T47D (cell line): Measurements from ENCODE around the gene RTP5.
"Not testable (repeated sequence)": the region's sequence is repeated elsewhere in the genome, so short reads cannot be mapped to it uniquely, and the experiment has no call there.

Experiments used
- DNase-seq, 2 experiments: peaks; one replicate each; pipeline versions ENCODE4 v3.0.0 to v3.0.0-alpha.2; 2011 to 2012; ENCODE audit warnings: low read depth in 1 of 2, low spot score in 1 of 2
- JUND ChIP-seq: IDR thresholded peaks from 2 replicates; pipeline ENCODE4 v1.6.1; 2012; ENCODE audit warnings: low read depth
- in situ Hi-C: cut with HindIII; loops from 2 replicates; pipeline ENCODE4 v1.10.0; 2016; ENCODE audit warnings: low sequenced_read_pairs, low pct_unique_long_range_greater_than_20kb

The RTP5 gene

DNA sequence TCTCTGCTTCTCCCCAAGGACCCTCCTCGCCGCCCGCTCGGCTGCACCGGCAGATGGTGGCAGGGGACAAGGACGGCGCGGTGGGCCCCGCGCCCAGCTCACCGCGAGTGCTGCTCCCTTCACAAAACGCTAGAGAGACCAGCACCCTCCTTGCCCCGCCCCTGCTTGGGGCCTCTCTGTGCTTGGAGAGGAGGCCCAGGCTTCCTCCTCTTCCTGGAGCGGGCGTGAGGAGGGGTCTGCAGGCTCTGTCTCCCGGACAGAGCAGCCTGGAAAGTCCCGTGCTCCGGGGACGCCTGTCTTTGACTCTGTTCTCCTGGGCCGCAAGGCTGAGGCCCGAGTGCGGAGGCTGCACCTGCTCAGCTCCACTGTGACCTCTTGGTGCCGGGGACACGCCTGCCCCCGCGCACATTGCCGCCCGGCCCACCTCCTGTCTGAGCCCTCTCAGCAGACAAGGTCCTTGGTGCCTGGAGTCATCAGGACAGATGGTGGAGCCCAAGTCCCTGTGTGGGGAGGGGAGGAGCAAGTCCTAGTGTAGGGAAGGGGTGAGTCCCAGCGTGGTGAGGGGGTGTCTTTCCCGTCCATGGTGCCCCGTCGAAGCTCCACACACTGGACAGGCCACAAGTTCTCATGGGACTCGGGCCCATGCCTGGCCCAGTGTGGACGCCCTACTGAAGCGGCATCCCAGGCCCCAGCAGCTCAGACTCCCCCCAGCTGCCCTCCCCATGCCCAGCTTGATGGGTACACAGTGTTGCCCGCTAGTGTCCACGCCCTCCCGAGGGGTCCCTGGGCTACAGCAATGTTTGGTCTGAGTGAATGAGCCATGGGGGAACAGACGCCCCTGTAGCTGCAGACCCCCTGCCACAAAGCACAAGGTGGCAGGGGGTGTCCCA, 33.8 kb downstream of the RTP5 start:
- TF ChIP-seq JUND = no peak
- DNase-seq = no peak
- in situ Hi-C loops = no loop called here

- in situ Hi-C loops = no loop called here
- no peak for DNase-seq
- no peak for TF ChIP-seq JUND
These were observed 34.6 kb downstream of the RTP5 start for GRCh38 chr2:241904011-241904718.

DNA sequence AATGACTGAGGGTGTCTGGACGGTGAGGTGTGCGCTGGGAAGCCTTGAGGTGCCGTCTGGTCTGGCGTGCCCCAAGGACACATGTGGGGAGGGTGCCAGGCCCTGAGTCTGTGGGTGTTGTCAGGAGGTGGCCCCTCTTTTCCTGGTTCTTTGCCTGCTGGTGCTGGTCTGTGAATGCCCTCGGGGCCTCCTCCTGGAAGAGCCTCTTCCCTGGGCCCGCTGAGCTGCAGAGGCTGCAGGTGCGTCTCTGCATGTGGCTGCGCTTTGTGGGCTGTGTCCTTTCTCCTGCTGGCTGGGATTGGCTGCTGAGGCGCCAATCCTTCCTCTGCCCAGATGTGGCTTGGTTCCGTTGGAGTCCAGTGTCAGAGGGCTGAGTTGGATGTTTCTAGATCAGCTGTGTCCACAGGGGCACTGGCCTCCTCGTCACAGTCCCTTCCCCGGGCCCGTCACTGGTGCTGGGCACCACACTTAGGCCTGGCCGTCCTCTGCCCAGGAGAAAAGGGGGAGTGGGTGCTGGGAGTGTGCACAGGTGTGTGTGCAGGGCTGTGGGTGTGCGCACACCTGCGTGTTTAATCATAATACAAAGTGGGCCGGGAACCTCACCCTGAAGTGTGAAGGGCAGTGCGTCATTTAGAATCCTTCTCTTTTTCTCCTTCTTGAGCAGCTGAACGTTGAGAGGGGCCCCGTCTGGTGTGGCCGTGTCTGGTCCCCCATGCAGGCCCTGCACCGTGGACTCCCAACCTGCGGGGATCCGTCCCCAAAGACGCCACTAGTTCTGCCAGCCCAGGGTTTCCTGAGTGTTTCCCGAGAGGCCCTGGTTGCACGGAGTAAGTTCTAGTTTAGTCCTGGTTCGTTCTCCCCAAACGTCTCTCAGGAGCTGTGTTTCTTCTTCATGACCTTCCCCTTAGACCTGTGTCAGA, 35.5 kb downstream of the RTP5 start:
- peak in 1 of 2 experiments; percentile 0 for DNase-seq
- TF ChIP-seq JUND = no peak
- in situ Hi-C loops = no loop called here

GRCh38 chr2:241905716-241906377, 36.3 kb downstream of the RTP5 start:
- DNase-seq = peak in 1 of 2 experiments; percentile 0
- TF ChIP-seq JUND = no peak
- in situ Hi-C loops = no loop called here

DNA sequence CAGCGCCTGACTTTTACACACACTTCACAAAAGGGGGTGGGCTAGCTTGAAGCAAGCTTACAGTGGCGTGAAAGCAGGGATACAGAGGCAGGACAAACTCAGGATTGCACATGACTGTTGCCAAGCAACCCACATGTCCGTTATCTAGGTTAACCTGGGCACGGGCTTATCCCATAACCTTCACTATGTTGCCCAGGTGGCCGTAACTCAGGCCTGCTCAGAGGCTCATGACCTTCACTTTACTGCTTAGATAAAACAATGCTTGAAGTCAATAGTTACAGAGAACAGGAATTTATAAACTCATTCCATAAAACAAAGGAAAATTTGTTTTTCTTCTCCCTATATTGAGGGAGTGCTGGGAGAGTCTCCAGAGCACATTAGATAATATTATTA, 36.8 kb downstream of the RTP5 start:
- DNase-seq, in situ Hi-C loops: not testable (repeated sequence)

GRCh38 chr2:241906826-241907570, 37.5 kb downstream of the RTP5 start:
- in situ Hi-C loops = no loop called here
- TF ChIP-seq JUND = no peak
- DNase-seq = peak in 1 of 2 experiments; percentile 1

- DNase-seq, in situ Hi-C loops: not testable (repeated sequence)
These were observed 38.3 kb downstream of the RTP5 start for GRCh38 chr2:241907831-241908230.

DNA sequence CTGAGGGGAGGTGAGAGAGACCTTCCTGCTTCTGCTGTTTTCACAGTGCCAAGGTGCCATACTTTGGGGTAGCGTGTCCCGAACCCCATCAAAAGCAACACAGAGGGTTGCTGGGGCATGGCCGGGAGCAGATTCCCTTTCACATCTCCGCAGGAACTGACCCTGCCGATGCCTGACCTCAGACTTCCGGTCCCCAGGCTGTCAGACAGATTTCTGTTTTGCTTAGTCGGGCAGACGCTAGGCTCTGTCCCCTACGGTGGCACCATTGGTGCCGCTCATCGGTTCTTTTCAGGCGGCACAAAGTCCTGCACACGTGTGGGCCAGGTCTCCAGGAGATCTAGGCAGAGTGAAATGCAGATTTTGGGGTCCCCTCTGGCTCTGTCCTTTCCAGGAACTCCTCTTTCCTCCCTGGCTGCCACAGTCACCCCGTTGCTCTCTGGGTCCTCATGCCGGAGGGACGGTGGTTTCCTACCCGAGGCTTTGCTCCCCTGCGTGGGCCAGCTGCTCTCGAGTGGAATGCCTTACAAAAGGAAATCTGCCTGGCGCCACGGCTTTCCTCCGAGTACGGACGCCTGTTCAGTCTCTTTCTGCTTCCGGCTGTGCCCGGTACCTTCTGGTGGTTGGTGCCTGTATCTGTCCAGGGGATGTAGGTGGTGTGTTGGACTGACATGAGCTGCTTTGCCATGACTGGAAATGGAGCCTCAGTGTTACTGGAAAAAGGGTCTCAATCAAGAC, 39.3 kb downstream of the RTP5 start:
- no peak for DNase-seq
- in situ Hi-C loops = no loop called here
- no peak for TF ChIP-seq JUND

DNA sequence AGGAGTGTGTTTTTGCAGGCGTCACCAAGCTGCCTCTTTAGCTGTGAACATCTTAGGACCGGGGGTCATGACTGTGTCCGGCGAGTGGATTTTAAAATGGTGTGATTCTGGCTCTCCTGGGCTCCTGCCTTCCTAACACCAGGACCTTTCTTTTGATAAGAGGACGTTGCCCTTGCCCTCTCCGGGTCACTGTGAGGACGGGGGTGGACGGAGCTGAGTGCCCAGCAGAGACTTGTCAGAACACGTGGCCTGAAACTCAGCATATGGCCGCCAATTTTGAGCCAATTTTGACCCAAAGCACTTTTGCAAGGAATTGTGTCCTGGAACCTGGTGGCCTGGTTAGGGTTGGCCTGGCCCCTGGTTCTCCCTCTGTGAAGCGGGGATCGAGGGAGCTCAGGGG, 40.2 kb downstream of the RTP5 start:
- in situ Hi-C loops = no loop called here

GRCh38 chr2:241910604-241911520, 41.3 kb downstream of the RTP5 start:
- in situ Hi-C loops = no loop called here
- DNase-seq = no peak
- TF ChIP-seq JUND = no peak

More for the DNA sequence above, 40.2 kb downstream of the RTP5 start:
- no peak for TF ChIP-seq JUND
- no peak for DNase-seq
